H1 (cell line): ENCODE results near the gene SFT2D1. TPM values are rescaled to one million over a fixed set of nuclear protein-coding genes. Genes with fewer than 3 reads are reported as not detected.

Experiments
- CTCF ChIA-PET: fragments of 300-600 bp; sonication (Branson Sonifier 250); formaldehyde crosslinking; loops from one replicate; lab custom pipeline; 2021; ENCODE audit not compliant: partially characterized antibody; lab: Charles Lee
- POLR2A ChIA-PET: fragments of 300-600 bp; sonication (Branson Sonifier 250); formaldehyde crosslinking; loops from one replicate; lab custom pipeline; 2021; ENCODE audit warnings: inconsistent platforms; ENCODE audit not compliant: partially characterized antibody; lab: Charles Lee
- DNase-seq, 2 experiments: peaks; one replicate each; pipeline versions ENCODE4 v3.0.0 to v3.0.0-alpha.2; 2010 to 2022; ENCODE audit warnings: low spot score in 2 of 2, low read depth in 1 of 2, mixed read lengths in 1 of 2
- FAIRE-seq: peaks from 2 replicates; lab custom pipeline; 2011; peaks lifted over from hg19 to GRCh38; lab: Jason Lieb, UNC
- H2AFZ ChIP-seq: 2 replicates; pipeline ENCODE4 v1.8.1; 2012; ENCODE audit warnings: low read length, inconsistent platforms
- H2AK5ac ChIP-seq: 2 replicates; pipeline ENCODE4 v1.6.1; 2013; ENCODE audit warnings: low read depth, low read length
- H2BK120ac ChIP-seq: replicated peaks from 2 replicates; pipeline ENCODE3; 2013; ENCODE audit warnings: low read depth, low read length, inconsistent platforms
- H2BK12ac ChIP-seq: 2 replicates; pipeline ENCODE4 v1.6.1; 2013; ENCODE audit warnings: low read depth, low read length
- H2BK15ac ChIP-seq: 2 replicates; pipeline ENCODE4 v1.6.1; 2013; ENCODE audit warnings: low read length
- H2BK20ac ChIP-seq: 2 replicates; pipeline ENCODE4 v1.6.1; 2013; ENCODE audit warnings: low read length
- H2BK5ac ChIP-seq: 2 replicates; pipeline ENCODE4 v1.6.1; 2013; ENCODE audit warnings: low read depth, low read length
- H3K14ac ChIP-seq: 2 replicates; pipeline ENCODE4 v1.6.1; 2013; ENCODE audit warnings: inconsistent platforms; ENCODE audit not compliant: insufficient read length
- H3K18ac ChIP-seq: 2 replicates; pipeline ENCODE4 v1.6.1; 2013; ENCODE audit warnings: low read length; ENCODE audit errors: extremely low read depth
- H3K23ac ChIP-seq: 2 replicates; pipeline ENCODE4 v1.6.1; 2013; ENCODE audit warnings: inconsistent platforms; ENCODE audit not compliant: insufficient read length
- H3K23me2 ChIP-seq: 2 replicates; pipeline ENCODE4 v1.6.1; 2013; ENCODE audit warnings: low read depth, low read length
- H3K27ac ChIP-seq: 2 replicates; pipeline ENCODE4 v1.6.1; 2011; ENCODE audit warnings: low read depth, low read length, inconsistent platforms
- H3K27me3 ChIP-seq, 4 experiments: replicated peaks in 1 of 4; 1 replicate in 1 of 4; 2 replicates in 3 of 4; pipeline versions ENCODE4 v1.6.1 to v1.8.1; 2011 to 2013; ENCODE audit warnings: low read length in 3 of 4, mild to moderate bottlenecking in 3 of 4, inconsistent platforms in 2 of 4, mixed read lengths in 2 of 4, moderate library complexity in 1 of 4; ENCODE audit not compliant: control insufficient read depth in 3 of 4, insufficient read depth in 3 of 4; ENCODE audit errors: extremely low read depth in 1 of 4
- H3K36me3 ChIP-seq, 4 experiments: 2 replicates each; pipeline versions ENCODE4 v1.6.1 to v1.8.1; 2011 to 2013; ENCODE audit warnings: mild to moderate bottlenecking in 4 of 4, low read length in 3 of 4, moderate library complexity in 2 of 4, control low read depth in 1 of 4, inconsistent platforms in 1 of 4; ENCODE audit not compliant: insufficient read depth in 4 of 4, control insufficient read depth in 2 of 4
- H3K4ac ChIP-seq: replicated peaks from 2 replicates; pipeline ENCODE3; 2013; ENCODE audit warnings: low read length, low read depth, mixed read lengths, inconsistent platforms; ENCODE audit not compliant: insufficient read length
- H3K4me1 ChIP-seq, 4 experiments: replicated peaks in 1 of 4; 1 replicate in 1 of 4; 2 replicates in 3 of 4; pipeline versions ENCODE4 v1.6.1 to v1.8.1; 2011 to 2013; ENCODE audit warnings: low read length in 3 of 4, inconsistent platforms in 2 of 4, mixed read lengths in 1 of 4; ENCODE audit not compliant: insufficient read depth in 4 of 4, control insufficient read depth in 3 of 4
- H3K4me2 ChIP-seq, 2 experiments: 2 replicates each; pipeline versions ENCODE4 v1.6.1 to v1.8.1; 2011 to 2013; ENCODE audit warnings: low read depth in 2 of 2, low read length in 2 of 2, control low read depth in 1 of 2, inconsistent platforms in 1 of 2, mild to moderate bottlenecking in 1 of 2; ENCODE audit not compliant: insufficient read depth in 1 of 2
- H3K4me3 ChIP-seq, 4 experiments: fragments of 200-600, 300-600 bp in 1 of 4; sonication (generic), shearing (Covaris generic), sonication (Bioruptor Twin) in 1 of 4; 2 replicates each; pipeline versions ENCODE4 v1.5.1 to v1.8.1; 2011 to 2016; ENCODE audit warnings: low read length in 4 of 4, low read depth in 3 of 4, control low read depth in 2 of 4, inconsistent platforms in 2 of 4, mild to moderate bottlenecking in 2 of 4, mixed read lengths in 1 of 4, moderate library complexity in 1 of 4; ENCODE audit not compliant: insufficient read depth in 2 of 4; ENCODE audit errors: extremely low read depth in 1 of 4
- H3K56ac ChIP-seq: replicated peaks from 2 replicates; pipeline ENCODE3; 2013; ENCODE audit warnings: low read depth, mild to moderate bottlenecking, mixed read lengths, low read length, inconsistent platforms; ENCODE audit not compliant: insufficient read length
- H3K79me1 ChIP-seq: 2 replicates; pipeline ENCODE4 v1.6.1; 2013; ENCODE audit warnings: low read depth, low read length, control low read depth
- H3K79me2 ChIP-seq, 2 experiments: 2 replicates each; pipeline versions ENCODE4 v1.6.1 to v1.8.1; 2012 to 2013; ENCODE audit warnings: low read length in 2 of 2, mild to moderate bottlenecking in 2 of 2, inconsistent platforms in 1 of 2; ENCODE audit not compliant: insufficient read depth in 2 of 2, control insufficient read depth in 1 of 2
- H3K9ac ChIP-seq, 4 experiments: replicated peaks in 1 of 4; 1 replicate in 1 of 4; 2 replicates in 3 of 4; pipeline versions ENCODE4 v1.6.1 to v1.8.1; 2011 to 2013; ENCODE audit warnings: low read depth in 3 of 4, low read length in 3 of 4, control low read depth in 2 of 4, mild to moderate bottlenecking in 2 of 4, moderate library complexity in 2 of 4, inconsistent platforms in 1 of 4; ENCODE audit errors: extremely low read depth in 1 of 4
- H3K9me3 ChIP-seq, 2 experiments: 2 replicates each; pipeline versions ENCODE4 v1.6.1 to v1.8.1; 2012 to 2013; ENCODE audit warnings: mild to moderate bottlenecking in 2 of 2, moderate library complexity in 2 of 2, control low read depth in 1 of 2, inconsistent platforms in 1 of 2, low read depth in 1 of 2, low read length in 1 of 2, mixed read lengths in 1 of 2; ENCODE audit not compliant: insufficient read depth in 2 of 2
- H4K20me1 ChIP-seq, 2 experiments: replicated peaks in 1 of 2; 2 replicates each; pipeline versions ENCODE3 to v1.8.1; 2011 to 2013; ENCODE audit warnings: inconsistent platforms in 2 of 2, low read length in 2 of 2, mild to moderate bottlenecking in 1 of 2; ENCODE audit not compliant: insufficient read depth in 2 of 2, control insufficient read depth in 1 of 2
- H4K5ac ChIP-seq: 2 replicates; pipeline ENCODE4 v1.6.1; 2013; ENCODE audit warnings: low read length, low read depth, mixed read lengths, inconsistent platforms; ENCODE audit not compliant: insufficient read length
- H4K8ac ChIP-seq: 2 replicates; pipeline ENCODE4 v1.8.0; 2013; ENCODE audit warnings: mild to moderate bottlenecking, moderate library complexity, low read length, inconsistent platforms; ENCODE audit not compliant: insufficient read depth; ENCODE audit errors: extremely low read depth
- H4K91ac ChIP-seq: replicated peaks from 2 replicates; pipeline ENCODE3; 2013; ENCODE audit warnings: low read length, mixed read lengths, inconsistent platforms; ENCODE audit not compliant: insufficient read length
- SAP30 ChIP-seq: fragments of 300-600 bp; sonication (generic); IDR thresholded peaks from 2 replicates; pipeline ENCODE4 v1.7.1; 2012; ENCODE audit warnings: low read length, moderate library complexity, mild to moderate bottlenecking, inconsistent platforms; ENCODE audit not compliant: insufficient read depth, insufficient replicate concordance
- TAF1 ChIP-seq: IDR thresholded peaks from 2 replicates; pipeline ENCODE4 v1.6.1; 2011; ENCODE audit warnings: mild to moderate bottlenecking, low read depth, low read length
- WGBS, 2 experiments: shearing (Covaris generic) in 1 of 2; methylation state at CpG; one replicate each; pipeline versions ENCODE4 v1.1.6 to v1.1.7; 2013 to 2015; ENCODE audit warnings: low lambda C conversion rate in 2 of 2, mixed read lengths in 2 of 2, inconsistent platforms in 1 of 2, low coverage in 1 of 2, missing lambda C conversion rate in 1 of 2; ENCODE audit not compliant: insufficient replicate concordance in 2 of 2, insufficient coverage in 1 of 2, insufficient read length in 1 of 2; ENCODE audit errors: extremely low coverage in 1 of 2, missing lambda C conversion rate in 1 of 2; 5-methylcytosine and 5-hydroxymethylcytosine counted together
- polyA plus RNA-seq, 7 experiments: library from polyadenylated mRNA; depleted of rRNA in 3 of 7; stranded (reverse) in 5 of 7; unstranded in 2 of 7; fragments of >200 nt in 5 of 7; fragments of 200-250 nt in 2 of 7; gene quantifications; 1 replicate in 5 of 7; 2 replicates in 1 of 7; 4 replicates in 1 of 7; pipeline versions ENCODE4 v1.2.1 to v1.2.3, GENCODE V29; 2011 to 2013; ENCODE audit warnings: missing spikeins in 2 of 7, mixed read lengths in 2 of 7
- total RNA-seq: library from RNA; stranded (reverse); fragmentation: NEBNext Ultra II Directional; extraction: Animal tissue kit (Norgen Biotek cat#: 25700); gene quantifications from 2 replicates; pipeline ENCODE4 v1.2.1, GENCODE V29; 2021

SFT2D1 gene
- total and polyA plus RNA-seq, 2 of the 8 experiments (the other 6 are each of a cell fraction or from before 2014, with no cell fraction given): 52.3 to 76.1 TPM

- CTCF ChIA-PET: interaction anchor here (1.1 to 1.6 kb wide), 2 partner anchors 11 to 40 kb away, joined by 4 to 5 read pairs; no protein-coding TSS in a partner anchor
- DNase-seq: no peak
These were observed 382 bp downstream of the SFT2D1 start for GRCh38 chr6:166341977-166342348.

More at GRCh38 chr6:166341977-166342348, 382 bp downstream of the SFT2D1 start:
- TF ChIP-seq TAF1 (no peak), SAP30 (peak; percentile 7)
- Histone ChIP-seq H3K4me2 (peak overlapping the region; percentile 82 to 89), H4K5ac (peak overlapping the region; percentile 33), H3K27me3 (no peaks in the 10 kb centered on the region), H4K20me1 (peaks cover 9 to 25% of the 10 kb centered on the region in 2 experiments), H3K9me3 (no peaks in the 10 kb centered on the region), H3K23me2 (peaks cover 5% of the 10 kb centered on the region), H4K8ac (no peak overlapping the region; the same call in 1 of the 2 replicates), H3K9ac (peak overlapping the region; percentile 49 to 88 (median 76)), H2BK12ac (no peak overlapping the region), H3K79me1 (peaks cover 28% of the 10 kb centered on the region), H3K27ac (peak overlapping the region; percentile 81), H4K91ac (peak overlapping the region; percentile 25), H2BK120ac (no peak overlapping the region), H3K36me3 (peaks cover 0 to 16% (median 3%) of the 10 kb centered on the region in 4 experiments; a peak in 4 of 8 replicates), H2AFZ (no peak overlapping the region), H2BK20ac (no peak overlapping the region), H3K4me1 (peaks cover 0 to 2% (median 0%) of the 10 kb centered on the region in 4 experiments; a peak in 2 of 7 replicates), H3K56ac (peak overlapping the region; percentile 94), H3K4me3 (peak overlapping the region; percentile 72 to 99 (median 93)), H3K79me2 (peaks cover 33 to 54% of the 10 kb centered on the region in 2 experiments), H3K23ac (no peak overlapping the region), H3K14ac (no peak overlapping the region), H2AK5ac (no peak overlapping the region), H2BK15ac (no peak overlapping the region), H3K18ac (peak overlapping the region; percentile 95), H3K4ac (no peak overlapping the region), H2BK5ac (peak overlapping the region; percentile 95; the same call in 1 of the 2 replicates)
- WGBS, 2 experiments: 5% methylated on average over 14 of the region's 16 CpGs; no CpG with 5 or more reads in 1 of the 2 experiments
- FAIRE-seq: no peak
- POLR2A ChIA-PET: interaction anchor here (0.6 to 2.0 kb wide), 7 partner anchors 8 to 35 kb away, joined by 3 to 6 read pairs (median 4); no protein-coding TSS in a partner anchor
